C4-2B (cell line): Measurements from ENCODE around the gene PAOX.

Experiments used
- H3K27ac ChIP-seq: fragments of 450-650 bp; 2 replicates; pipeline ENCODE4 v1.5.1; 2017
- CTCF ChIP-seq: fragments of 450-650 bp; conservative IDR thresholded peaks from 2 replicates; pipeline ENCODE4 v1.5.1; 2017; ENCODE audit warnings: mild to moderate bottlenecking
- ZFX ChIP-seq: fragments of 450-650 bp; IDR thresholded peaks from 2 replicates; pipeline ENCODE4 v1.6.1; 2017

PAOX gene

GRCh38 chr10:133399123-133399601 lies 20.1 kb downstream of the PAOX start:
- no peak overlapping the region for H3K27ac ChIP-seq

GRCh38 chr10:133400624-133401424 lies 21.8 kb downstream of the PAOX start:
- H3K27ac ChIP-seq, result no peak overlapping the region
- TF ChIP-seq CTCF (no peak), ZFX (no peak)

More at GRCh38 chr10:133399123-133399601, 20.1 kb downstream of the PAOX start:
- TF ChIP-seq ZFX (no peak), CTCF (no peak)

DNA sequence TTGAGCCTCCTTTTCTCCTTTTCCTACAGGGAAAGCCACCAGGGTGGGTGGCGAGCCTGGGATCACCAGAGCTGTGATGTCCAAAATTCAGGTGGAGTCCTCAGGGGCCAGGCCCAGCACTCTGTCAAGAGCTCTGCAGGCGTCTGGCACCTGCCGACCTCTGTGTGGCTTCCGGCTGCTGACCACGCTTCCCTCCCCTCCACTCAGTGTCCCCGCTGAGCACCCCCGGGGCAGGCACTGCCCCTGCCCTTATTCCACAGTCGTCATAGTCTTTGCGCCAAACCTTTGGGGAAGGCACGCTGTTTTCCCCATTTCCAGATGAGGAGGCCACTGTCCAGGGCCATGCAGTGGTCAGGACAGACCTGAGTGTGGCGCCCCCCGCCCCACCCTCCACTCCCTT lies 22.4 kb downstream of the PAOX start:
- H3K27ac ChIP-seq, result no peak overlapping the region

DNA sequence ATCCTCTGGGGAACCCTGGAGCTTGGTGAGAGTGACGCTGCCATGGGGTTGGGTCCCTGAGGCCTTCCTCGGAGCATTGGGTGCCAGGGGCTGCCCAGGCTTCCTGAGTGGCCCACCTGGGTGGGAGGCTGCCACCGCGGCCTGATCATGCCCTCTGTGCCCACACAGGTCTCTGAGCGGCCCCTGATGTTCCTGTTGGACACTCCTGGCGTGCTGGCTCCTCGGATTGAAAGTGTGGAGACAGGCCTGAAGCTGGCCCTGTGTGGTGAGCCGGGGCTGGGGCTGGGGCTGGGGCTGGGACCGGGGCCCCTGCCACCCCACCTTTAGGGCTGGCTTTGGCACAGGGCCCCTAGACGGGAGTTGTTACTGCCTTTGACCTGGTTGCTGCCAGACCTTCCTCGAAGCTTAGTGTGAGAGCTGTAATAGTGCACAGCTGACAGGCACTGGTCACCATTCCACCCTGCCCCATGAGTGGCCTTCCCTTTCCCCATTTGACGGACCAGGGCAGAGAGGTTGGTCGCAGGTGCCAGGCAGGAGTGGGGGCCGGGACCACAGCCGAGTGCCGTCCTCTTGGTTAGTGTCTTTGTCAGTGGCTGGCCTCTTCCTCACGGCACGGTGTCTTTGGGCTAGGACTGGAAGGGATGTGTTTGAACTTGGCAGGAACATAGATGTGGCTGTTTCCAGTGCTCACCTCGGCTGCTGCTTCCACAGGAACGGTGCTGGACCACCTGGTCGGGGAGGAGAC lies 23.1 kb downstream of the PAOX start:
- no peak overlapping the region for H3K27ac ChIP-seq
- TF ChIP-seq ZFX (no peak), CTCF (no peak)

More for the DNA sequence above, 22.4 kb downstream of the PAOX start:
- TF ChIP-seq CTCF (no peak), ZFX (no peak)

DNA sequence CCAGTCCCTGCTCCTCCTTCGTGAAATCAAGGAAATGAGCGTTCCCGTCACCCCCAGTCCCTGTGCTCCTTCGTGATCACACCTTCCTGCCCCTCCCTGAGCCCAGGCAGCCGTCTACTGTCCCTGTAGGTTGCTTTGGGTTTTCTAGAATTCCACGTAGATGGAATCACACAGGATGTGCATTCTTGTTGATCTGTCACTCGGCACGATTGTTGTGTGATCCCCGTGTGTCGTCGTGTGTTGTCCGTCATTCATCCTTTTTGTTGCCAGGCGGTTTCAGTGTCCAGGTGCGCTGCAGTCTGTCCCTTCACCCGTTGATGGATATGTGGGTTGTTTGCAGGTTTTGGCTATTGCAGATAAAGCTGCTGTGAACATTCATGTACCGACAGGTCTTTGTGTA lies 24.3 kb downstream of the PAOX start:
- TF ChIP-seq ZFX (no peak), CTCF (no peak)
- no peak overlapping the region for H3K27ac ChIP-seq

- TF ChIP-seq CTCF (no peak), ZFX (no peak)
- H3K27ac ChIP-seq, result no peak overlapping the region
Observed at GRCh38 chr10:133403784-133404183, 24.7 kb downstream of the PAOX start.

DNA sequence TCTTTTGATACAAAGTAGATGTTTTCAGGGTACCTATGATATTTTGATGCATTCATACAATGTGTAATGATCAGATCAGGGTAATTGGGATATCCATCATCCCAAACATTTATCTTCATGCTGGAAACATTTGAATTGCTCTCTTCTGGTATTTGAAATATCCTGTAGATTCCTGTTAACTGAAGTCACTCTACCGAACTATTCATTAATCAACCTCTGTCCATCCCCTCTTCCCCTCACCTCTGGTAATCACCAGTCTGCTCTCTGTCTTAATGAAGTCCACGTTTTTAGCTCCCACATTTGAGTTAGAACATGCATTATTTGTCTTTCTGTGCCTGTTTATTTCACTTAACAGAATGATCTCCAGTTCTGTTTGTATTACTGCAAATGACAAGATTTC lies 26.2 kb downstream of the PAOX start:
- no peak overlapping the region for H3K27ac ChIP-seq
- TF ChIP-seq CTCF (no peak), ZFX (no peak)
